ENCODE data around the gene ODF2.

DNA sequence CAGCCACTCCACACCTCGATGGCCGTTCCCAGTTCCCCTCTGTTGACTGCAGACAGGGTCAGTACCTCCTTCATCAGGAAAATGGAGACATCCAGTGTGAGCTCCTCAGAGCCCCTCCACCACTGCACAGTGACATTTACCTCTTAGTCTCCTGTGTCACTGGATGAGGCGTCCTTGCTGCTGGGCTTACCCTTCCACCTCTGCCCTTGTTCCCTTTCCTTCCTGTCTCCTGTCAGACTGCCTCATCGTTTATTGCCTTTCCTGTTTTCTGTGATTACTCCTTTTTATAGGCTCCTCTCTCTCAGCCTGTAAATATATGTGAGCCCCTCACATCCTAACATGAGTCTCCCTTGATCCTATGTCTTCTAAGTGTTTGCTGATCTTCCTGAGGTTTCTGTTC, 73.4 kb downstream of the ODF2 start:
- TF ChIP-seq, protein P1, sequence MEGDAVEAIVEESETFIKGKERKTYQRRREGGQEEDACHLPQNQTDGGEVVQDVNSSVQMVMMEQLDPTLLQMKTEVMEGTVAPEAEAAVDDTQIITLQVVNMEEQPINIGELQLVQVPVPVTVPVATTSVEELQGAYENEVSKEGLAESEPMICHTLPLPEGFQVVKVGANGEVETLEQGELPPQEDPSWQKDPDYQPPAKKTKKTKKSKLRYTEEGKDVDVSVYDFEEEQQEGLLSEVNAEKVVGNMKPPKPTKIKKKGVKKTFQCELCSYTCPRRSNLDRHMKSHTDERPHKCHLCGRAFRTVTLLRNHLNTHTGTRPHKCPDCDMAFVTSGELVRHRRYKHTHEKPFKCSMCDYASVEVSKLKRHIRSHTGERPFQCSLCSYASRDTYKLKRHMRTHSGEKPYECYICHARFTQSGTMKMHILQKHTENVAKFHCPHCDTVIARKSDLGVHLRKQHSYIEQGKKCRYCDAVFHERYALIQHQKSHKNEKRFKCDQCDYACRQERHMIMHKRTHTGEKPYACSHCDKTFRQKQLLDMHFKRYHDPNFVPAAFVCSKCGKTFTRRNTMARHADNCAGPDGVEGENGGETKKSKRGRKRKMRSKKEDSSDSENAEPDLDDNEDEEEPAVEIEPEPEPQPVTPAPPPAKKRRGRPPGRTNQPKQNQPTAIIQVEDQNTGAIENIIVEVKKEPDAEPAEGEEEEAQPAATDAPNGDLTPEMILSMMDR (IDR thresholded peaks at IDR 0.05; ENCODE audit: low read length), result no peak
- TF ChIP-seq EZH2 (IDR thresholded peaks at IDR 0.05; ENCODE audit: borderline replicate concordance, low read length), result no peak

Measured in OCI-LY1 (cell line).